GM12801 (cell line): ENCODE data around the gene PTPRK.

Experiments used
- TF ChIP-seq, protein P1 (sequence below): IDR thresholded peaks from one replicate; pipeline ENCODE4 v1.5.1; 2011; ENCODE audit warnings: control low read depth; ENCODE audit not compliant: insufficient read length; ENCODE audit errors: extremely low read depth

PTPRK gene

DNA sequence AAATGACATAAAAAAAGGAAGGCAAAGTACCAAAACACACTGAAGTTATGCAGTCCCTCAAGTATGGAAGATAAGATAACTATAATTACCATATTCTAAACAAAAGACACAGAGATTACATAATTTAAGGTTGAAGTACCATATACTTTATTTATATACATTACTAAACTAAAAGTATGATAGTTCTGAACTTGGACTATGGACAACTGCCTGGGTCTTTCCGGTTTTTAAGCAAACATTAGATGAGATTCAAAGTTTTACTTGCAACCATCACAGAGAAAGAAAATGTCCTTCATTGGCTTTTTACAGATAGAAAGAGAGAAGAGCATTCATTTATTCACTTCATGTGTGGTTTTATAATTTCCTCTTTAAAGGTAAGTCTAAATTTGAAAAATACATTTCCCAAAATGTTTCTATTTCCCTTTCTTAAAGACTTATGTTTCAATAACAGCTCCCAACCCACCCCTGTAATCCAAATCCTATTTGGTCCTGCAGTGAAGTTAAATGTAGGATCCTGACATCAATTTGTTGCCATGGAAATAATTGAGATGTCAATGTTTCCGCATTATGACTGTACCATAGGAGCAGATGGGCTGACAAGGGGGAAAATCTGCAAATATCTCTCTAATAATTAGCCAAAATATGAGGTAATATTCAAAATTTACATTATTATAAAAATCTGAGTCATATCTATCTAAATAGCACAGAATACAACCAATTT, 63.7 kb downstream of the PTPRK start:
- TF ChIP-seq, protein P1, sequence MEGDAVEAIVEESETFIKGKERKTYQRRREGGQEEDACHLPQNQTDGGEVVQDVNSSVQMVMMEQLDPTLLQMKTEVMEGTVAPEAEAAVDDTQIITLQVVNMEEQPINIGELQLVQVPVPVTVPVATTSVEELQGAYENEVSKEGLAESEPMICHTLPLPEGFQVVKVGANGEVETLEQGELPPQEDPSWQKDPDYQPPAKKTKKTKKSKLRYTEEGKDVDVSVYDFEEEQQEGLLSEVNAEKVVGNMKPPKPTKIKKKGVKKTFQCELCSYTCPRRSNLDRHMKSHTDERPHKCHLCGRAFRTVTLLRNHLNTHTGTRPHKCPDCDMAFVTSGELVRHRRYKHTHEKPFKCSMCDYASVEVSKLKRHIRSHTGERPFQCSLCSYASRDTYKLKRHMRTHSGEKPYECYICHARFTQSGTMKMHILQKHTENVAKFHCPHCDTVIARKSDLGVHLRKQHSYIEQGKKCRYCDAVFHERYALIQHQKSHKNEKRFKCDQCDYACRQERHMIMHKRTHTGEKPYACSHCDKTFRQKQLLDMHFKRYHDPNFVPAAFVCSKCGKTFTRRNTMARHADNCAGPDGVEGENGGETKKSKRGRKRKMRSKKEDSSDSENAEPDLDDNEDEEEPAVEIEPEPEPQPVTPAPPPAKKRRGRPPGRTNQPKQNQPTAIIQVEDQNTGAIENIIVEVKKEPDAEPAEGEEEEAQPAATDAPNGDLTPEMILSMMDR = no peak

DNA sequence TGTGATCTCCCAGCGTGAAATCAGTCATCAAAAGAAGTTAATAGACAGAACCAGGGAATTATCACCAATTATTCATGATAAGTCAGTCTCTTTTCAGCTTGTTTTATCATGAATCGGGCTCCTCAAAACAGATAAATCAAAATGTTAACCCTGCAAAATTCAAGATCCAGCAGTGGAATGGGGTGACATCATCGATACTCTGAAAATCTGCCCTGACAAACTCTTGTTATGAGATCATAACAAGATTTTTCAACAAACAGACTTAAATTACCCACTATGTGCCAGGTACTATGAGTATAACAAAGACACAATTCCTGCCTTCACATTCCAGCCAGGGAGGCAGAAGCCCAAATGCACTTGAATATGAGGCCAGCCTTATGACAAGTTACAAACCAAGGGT, 64.4 kb downstream of the PTPRK start:
- TF ChIP-seq, protein P1 = no peak

DNA sequence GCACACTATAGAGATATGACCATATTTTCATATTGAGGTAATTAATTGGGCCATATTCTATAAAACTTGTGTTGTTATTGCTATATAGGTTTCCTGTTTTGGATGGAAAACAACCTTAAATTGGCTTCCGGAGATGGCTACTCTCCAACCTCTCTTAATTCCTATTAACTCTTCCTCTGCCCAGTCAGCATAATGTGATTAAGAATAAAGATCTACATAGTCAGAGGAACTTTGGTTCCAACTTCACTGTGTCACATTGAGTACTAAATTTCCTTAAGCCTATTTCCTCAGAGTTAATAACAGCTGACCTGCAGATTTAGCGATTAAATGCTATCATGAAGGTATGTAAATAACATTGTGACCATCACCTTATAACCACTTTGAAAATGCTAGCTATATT, 67.7 kb downstream of the PTPRK start:
- TF ChIP-seq, protein P1 = no peak

DNA sequence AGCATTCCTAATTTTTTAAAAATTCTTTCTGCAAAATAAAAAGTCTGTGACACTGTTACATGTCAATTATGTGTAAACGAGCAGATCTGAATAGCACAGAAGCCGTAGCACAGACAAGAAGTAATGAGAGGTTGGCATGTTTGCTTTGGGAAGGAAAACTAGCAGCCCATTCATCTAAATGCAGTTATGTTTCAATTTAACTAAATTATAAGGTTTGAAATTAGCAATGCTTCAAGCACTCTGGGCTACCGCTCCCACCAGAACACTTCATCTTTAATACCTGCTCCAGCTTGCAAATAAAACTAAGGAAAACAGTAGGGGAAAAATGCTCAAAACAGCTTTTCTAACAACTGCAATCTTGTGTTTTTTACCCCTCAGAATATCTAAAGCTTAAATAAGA, 73.9 kb downstream of the PTPRK start:
- TF ChIP-seq, protein P1 = no peak

DNA sequence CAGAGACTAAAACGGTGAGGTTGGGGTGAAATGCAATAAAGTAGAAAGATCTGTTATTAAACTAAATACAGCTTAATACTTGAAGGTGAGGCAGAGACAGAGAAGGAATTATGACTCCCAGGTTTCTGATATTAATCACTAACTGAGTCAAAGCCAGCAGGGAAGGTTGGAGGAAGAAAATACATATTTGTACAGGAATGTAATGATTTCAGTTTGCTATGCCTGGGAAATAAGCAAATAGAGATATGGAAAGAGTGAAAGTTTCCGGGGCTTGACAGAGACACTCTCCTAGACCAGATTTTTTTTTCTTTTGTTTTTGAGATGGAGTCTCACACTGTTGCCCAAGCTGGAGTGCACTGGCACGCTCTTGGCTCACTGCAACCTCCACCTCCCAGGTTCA, 76.8 kb downstream of the PTPRK start:
- TF ChIP-seq, protein P1 = no peak

DNA sequence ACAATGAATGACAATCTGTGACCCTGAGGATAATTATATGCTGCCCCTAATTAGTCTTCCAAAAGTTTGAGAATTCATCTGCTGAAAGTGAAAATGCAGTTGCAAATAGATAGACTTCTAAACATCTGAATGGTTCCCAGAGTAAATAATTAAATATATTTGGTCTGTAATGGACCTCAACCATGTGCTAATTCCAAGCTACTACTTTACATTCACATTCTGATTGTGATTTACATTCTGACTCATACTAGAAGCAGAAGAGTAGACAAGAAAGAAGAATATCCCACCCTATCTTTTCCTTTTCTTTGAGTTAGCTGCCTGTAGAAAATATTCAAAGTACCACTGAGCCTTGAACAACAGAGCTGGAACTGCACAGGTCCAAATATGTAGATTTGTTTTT, 80.8 kb downstream of the PTPRK start:
- TF ChIP-seq, protein P1 = no peak

DNA sequence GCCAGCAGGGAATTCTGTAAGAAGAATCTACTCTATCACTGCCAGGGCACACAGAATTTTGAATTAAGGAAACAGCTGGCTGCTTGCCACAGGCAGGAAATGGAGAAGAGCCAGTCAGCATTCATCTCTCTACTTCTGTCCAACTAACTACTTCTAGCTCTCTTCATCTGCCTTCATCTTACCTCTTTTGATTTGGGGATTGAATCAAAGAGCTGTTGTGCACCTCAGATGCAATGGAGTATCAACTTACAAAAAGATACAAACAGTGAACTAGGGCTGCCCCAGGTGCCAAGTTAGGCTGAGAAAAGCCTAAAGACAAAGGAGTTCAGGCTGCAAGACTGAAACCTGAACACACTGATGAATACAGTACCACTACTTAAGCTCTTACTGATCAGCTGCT, 82.0 kb downstream of the PTPRK start:
- TF ChIP-seq, protein P1 = no peak

DNA sequence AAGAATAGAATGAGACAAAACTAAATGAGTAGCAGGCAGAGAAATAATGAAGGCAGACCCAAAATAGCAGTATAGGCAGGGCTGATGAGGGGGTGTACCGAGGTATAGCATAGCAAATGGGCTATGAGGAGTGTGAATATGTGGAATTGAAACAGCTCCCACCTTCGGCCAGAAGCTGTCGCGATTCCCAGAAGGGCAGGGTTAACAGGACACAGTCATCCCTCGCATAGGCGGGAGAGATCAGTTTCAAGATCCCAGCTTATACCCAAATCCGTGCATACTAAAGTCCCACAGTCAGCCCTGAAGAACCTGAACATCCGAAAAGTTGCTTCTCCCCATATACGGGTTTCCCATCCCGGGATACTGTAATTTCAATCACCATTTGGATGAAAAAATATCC, 82.7 kb downstream of the PTPRK start:
- TF ChIP-seq, protein P1 = no peak
